ENCODE results near the gene HMCN2.

Gene HMCN2

GRCh38 chr9:130283539-130284248 is 18.1 kb downstream of the HMCN2 start:
- Histone ChIP-seq H3K4me1 (ENCODE audit: insufficient read depth, insufficient read length) (peaks cover 7% of the 10 kb centered on the region), H3K27me3 (ENCODE audit: insufficient read depth, insufficient read length) (no peaks in the 10 kb centered on the region), H3K36me3 (ENCODE audit: insufficient read depth, insufficient read length, low read length) (no peaks in the 10 kb centered on the region), H3K9ac (ENCODE audit: insufficient read length, low read depth) (no peak overlapping the region), H3K4me3 (ENCODE audit: insufficient read length, low read depth) (no peak overlapping the region), H3K9me3 (ENCODE audit: insufficient read depth, low read length) (no peaks in the 10 kb centered on the region)
- no peak for DNase-seq (ENCODE audit: low read depth, low spot score)
- TF ChIP-seq ZNF274 (IDR thresholded peaks at IDR 0.05; ENCODE audit: low read depth, low read length), result no peak
- no peak for TF ChIP-seq SUZ12 (IDR thresholded peaks at IDR 0.05; ENCODE audit: extremely low read depth, insufficient read depth, insufficient read length)
- no peak for TF ChIP-seq YY1 (IDR thresholded peaks at IDR 0.05; ENCODE audit: insufficient read depth, insufficient read length)

GRCh38 chr9:130284249-130284625 is 18.7 kb downstream of the HMCN2 start:
- H3K9me3 ChIP-seq (ENCODE audit: insufficient read depth, low read length), result no peaks in the 10 kb centered on the region
- H3K4me1 ChIP-seq (ENCODE audit: insufficient read depth, insufficient read length), result peaks cover 7% of the 10 kb centered on the region
- H3K36me3 ChIP-seq (ENCODE audit: insufficient read depth, insufficient read length, low read length), result no peaks in the 10 kb centered on the region
- TF ChIP-seq ZNF274 (IDR thresholded peaks at IDR 0.05; ENCODE audit: low read depth, low read length) (no peak), SUZ12 (IDR thresholded peaks at IDR 0.05; ENCODE audit: extremely low read depth, insufficient read depth, insufficient read length) (no peak), YY1 (IDR thresholded peaks at IDR 0.05; ENCODE audit: insufficient read depth, insufficient read length) (no peak)
- no peak overlapping the region for H3K4me3 ChIP-seq (ENCODE audit: insufficient read length, low read depth)
- no peak overlapping the region for H3K9ac ChIP-seq (ENCODE audit: insufficient read length, low read depth)
- H3K27me3 ChIP-seq (ENCODE audit: insufficient read depth, insufficient read length), result no peaks in the 10 kb centered on the region
- DNase-seq (ENCODE audit: low read depth, low spot score), result no peak

DNA sequence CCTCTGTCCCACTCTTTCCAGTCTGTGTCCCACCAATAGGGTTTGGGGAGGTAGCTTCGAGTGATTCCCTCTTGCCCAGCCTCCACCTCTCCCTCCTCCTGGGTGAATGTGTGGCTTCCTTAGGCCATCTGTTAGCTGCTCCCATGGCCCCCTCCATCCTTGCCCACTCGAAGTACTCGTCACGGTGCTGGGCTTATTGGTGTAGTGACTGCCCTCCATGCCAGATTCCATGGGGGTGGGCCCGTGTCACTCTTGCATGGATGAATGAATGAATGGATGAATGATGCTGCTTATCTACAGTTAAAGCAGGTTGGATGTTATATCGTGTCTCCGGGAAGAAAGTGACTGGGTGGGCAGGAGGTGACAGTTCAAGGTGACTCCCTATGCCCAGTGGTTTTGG is 19.1 kb downstream of the HMCN2 start:
- Histone ChIP-seq H3K9ac (ENCODE audit: insufficient read length, low read depth) (no peak overlapping the region), H3K27me3 (ENCODE audit: insufficient read depth, insufficient read length) (no peaks in the 10 kb centered on the region), H3K4me1 (ENCODE audit: insufficient read depth, insufficient read length) (peaks cover 8% of the 10 kb centered on the region), H3K9me3 (ENCODE audit: insufficient read depth, low read length) (no peaks in the 10 kb centered on the region), H3K36me3 (ENCODE audit: insufficient read depth, insufficient read length, low read length) (no peaks in the 10 kb centered on the region), H3K4me3 (ENCODE audit: insufficient read length, low read depth) (no peak overlapping the region)
- no peak for DNase-seq (ENCODE audit: low read depth, low spot score)
- TF ChIP-seq ZNF274 (IDR thresholded peaks at IDR 0.05; ENCODE audit: low read depth, low read length), result no peak
- TF ChIP-seq SUZ12 (IDR thresholded peaks at IDR 0.05; ENCODE audit: extremely low read depth, insufficient read depth, insufficient read length), result no peak
- TF ChIP-seq YY1 (IDR thresholded peaks at IDR 0.05; ENCODE audit: insufficient read depth, insufficient read length), result no peak

- Histone ChIP-seq H3K36me3 (ENCODE audit: insufficient read depth, insufficient read length, low read length) (no peaks in the 10 kb centered on the region), H3K4me3 (ENCODE audit: insufficient read length, low read depth) (no peak overlapping the region), H3K9ac (ENCODE audit: insufficient read length, low read depth) (no peak overlapping the region), H3K9me3 (ENCODE audit: insufficient read depth, low read length) (no peaks in the 10 kb centered on the region), H3K27me3 (ENCODE audit: insufficient read depth, insufficient read length) (no peaks in the 10 kb centered on the region), H3K4me1 (ENCODE audit: insufficient read depth, insufficient read length) (peaks cover 11% of the 10 kb centered on the region)
- no peak for DNase-seq (ENCODE audit: low read depth, low spot score)
- TF ChIP-seq SUZ12 (IDR thresholded peaks at IDR 0.05; ENCODE audit: extremely low read depth, insufficient read depth, insufficient read length), result no peak
- TF ChIP-seq ZNF274 (IDR thresholded peaks at IDR 0.05; ENCODE audit: low read depth, low read length), result no peak
- TF ChIP-seq YY1 (IDR thresholded peaks at IDR 0.05; ENCODE audit: insufficient read depth, insufficient read length), result no peak
Observed at GRCh38 chr9:130285271-130285670, 19.7 kb downstream of the HMCN2 start.

DNA sequence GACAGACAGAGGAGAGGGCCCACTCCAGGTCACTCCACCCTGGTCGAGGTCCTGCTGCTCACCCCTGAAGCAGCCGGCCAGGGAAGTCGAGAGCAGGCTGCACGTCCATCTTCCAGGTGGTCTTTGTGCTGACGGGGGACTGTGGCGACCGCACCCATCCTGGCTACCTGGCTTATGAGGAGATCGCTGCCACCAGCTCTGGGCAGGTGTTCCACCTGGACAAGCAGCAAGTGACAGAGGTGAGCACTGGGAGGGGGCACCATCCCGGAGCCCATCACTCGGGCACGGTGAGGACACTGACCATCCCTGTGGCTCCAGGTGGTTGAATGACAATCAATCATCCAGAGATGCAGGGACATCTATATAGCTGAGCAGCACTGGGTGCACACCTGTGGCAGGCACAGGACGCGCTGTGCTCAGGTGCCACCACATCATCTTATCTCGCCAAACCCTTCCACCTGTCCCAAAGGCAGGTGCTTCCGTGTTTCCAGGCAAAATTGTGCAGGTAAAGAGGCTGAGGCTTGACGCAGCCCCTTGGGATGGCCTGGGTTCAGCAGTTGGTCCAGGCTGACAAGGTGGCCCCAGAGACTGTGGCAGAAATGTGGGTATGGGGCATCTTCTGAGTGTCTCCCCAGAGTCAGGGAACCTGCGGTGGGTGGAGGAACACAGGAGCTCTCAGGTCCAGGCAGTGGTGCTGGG is 20.7 kb downstream of the HMCN2 start:
- H3K9me3 ChIP-seq (ENCODE audit: insufficient read depth, low read length), result no peaks in the 10 kb centered on the region
- no peak for TF ChIP-seq ZNF274 (IDR thresholded peaks at IDR 0.05; ENCODE audit: low read depth, low read length)
- no peak for TF ChIP-seq SUZ12 (IDR thresholded peaks at IDR 0.05; ENCODE audit: extremely low read depth, insufficient read depth, insufficient read length)
- TF ChIP-seq YY1 (IDR thresholded peaks at IDR 0.05; ENCODE audit: insufficient read depth, insufficient read length), result no peak

DNA sequence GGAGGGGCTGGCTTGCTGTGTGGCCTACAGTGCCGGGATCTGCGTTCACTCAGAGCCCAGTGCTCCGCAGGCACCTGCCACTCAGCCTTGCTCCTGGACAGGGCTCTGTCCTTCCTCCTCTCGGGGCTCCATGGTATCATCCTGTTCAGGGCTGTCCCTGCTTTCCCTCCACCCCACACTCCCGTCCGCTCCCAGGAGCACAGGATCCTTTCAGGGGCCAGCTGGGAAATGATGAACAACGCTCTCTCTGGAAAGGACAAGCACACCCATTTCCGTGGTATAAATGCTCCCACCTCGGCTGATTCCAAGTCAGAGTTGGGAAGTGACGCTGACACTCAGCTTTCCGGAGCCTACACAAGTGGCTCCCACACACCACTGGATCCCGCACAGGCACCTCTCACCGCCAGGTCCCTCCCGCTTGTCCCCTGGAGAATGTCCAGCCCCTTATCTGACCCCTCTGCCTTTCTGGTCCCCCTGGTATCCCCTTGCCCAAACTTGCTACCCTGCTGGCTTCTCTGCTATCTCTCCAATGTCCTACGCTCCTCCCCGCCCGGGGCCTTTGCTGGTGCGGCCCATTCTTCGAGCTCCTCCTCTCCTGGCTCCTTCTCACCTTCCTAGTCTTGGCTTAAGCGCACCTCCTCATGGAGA is 21.3 kb downstream of the HMCN2 start:
- Histone ChIP-seq H3K9ac (ENCODE audit: insufficient read length, low read depth) (no peak overlapping the region), H3K27me3 (ENCODE audit: insufficient read depth, insufficient read length) (no peaks in the 10 kb centered on the region), H3K36me3 (ENCODE audit: insufficient read depth, insufficient read length, low read length) (no peaks in the 10 kb centered on the region), H3K4me1 (ENCODE audit: insufficient read depth, insufficient read length) (peaks cover 11% of the 10 kb centered on the region), H3K9me3 (ENCODE audit: insufficient read depth, low read length) (no peaks in the 10 kb centered on the region), H3K4me3 (ENCODE audit: insufficient read length, low read depth) (no peak overlapping the region)
- no peak for DNase-seq (ENCODE audit: low read depth, low spot score)
- TF ChIP-seq ZNF274 (IDR thresholded peaks at IDR 0.05; ENCODE audit: low read depth, low read length) (no peak), SUZ12 (IDR thresholded peaks at IDR 0.05; ENCODE audit: extremely low read depth, insufficient read depth, insufficient read length) (no peak), YY1 (IDR thresholded peaks at IDR 0.05; ENCODE audit: insufficient read depth, insufficient read length) (no peak)

More for the DNA sequence above, 20.7 kb downstream of the HMCN2 start:
- Histone ChIP-seq H3K36me3 (ENCODE audit: insufficient read depth, insufficient read length, low read length) (no peaks in the 10 kb centered on the region), H3K9ac (ENCODE audit: insufficient read length, low read depth) (no peak overlapping the region), H3K4me3 (ENCODE audit: insufficient read length, low read depth) (no peak overlapping the region), H3K4me1 (ENCODE audit: insufficient read depth, insufficient read length) (peaks cover 11% of the 10 kb centered on the region), H3K27me3 (ENCODE audit: insufficient read depth, insufficient read length) (no peaks in the 10 kb centered on the region)
- DNase-seq (ENCODE audit: low read depth, low spot score), result no peak

DNA sequence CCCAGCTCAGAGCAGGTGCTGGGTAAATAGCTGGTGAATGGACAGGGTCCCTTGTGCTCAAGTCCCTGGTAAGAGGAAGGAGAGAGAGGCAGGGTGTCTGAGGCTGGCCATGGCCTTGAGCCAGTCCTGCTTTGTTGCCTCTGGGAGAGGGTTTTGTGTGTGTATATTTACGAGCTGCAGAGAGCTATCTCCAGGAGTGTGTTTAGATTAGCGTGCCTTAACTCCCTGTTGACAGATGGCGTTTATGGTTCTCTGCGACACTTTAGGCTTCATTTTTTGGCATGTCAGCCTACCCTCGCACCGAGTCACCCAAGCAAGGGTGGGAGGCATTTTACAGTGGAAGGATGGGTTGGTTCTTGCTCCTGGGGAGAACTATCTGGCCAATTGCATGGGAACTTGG is 22.2 kb downstream of the HMCN2 start:
- peaks cover 6% of the 10 kb centered on the region for H3K4me1 ChIP-seq (ENCODE audit: insufficient read depth, insufficient read length)
- no peak overlapping the region for H3K4me3 ChIP-seq (ENCODE audit: insufficient read length, low read depth)
- no peaks in the 10 kb centered on the region for H3K9me3 ChIP-seq (ENCODE audit: insufficient read depth, low read length)
- TF ChIP-seq YY1 (IDR thresholded peaks at IDR 0.05; ENCODE audit: insufficient read depth, insufficient read length) (no peak), SUZ12 (IDR thresholded peaks at IDR 0.05; ENCODE audit: extremely low read depth, insufficient read depth, insufficient read length) (no peak), ZNF274 (IDR thresholded peaks at IDR 0.05; ENCODE audit: low read depth, low read length) (no peak)
- no peaks in the 10 kb centered on the region for H3K27me3 ChIP-seq (ENCODE audit: insufficient read depth, insufficient read length)
- no peaks in the 10 kb centered on the region for H3K36me3 ChIP-seq (ENCODE audit: insufficient read depth, insufficient read length, low read length)
- H3K9ac ChIP-seq (ENCODE audit: insufficient read length, low read depth), result no peak overlapping the region
- DNase-seq (ENCODE audit: low read depth, low spot score), result no peak
